ENCODE data around the gene MED16.

- TF ChIP-seq, protein P1, sequence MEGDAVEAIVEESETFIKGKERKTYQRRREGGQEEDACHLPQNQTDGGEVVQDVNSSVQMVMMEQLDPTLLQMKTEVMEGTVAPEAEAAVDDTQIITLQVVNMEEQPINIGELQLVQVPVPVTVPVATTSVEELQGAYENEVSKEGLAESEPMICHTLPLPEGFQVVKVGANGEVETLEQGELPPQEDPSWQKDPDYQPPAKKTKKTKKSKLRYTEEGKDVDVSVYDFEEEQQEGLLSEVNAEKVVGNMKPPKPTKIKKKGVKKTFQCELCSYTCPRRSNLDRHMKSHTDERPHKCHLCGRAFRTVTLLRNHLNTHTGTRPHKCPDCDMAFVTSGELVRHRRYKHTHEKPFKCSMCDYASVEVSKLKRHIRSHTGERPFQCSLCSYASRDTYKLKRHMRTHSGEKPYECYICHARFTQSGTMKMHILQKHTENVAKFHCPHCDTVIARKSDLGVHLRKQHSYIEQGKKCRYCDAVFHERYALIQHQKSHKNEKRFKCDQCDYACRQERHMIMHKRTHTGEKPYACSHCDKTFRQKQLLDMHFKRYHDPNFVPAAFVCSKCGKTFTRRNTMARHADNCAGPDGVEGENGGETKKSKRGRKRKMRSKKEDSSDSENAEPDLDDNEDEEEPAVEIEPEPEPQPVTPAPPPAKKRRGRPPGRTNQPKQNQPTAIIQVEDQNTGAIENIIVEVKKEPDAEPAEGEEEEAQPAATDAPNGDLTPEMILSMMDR (IDR thresholded peaks at IDR 0.05; ENCODE audit: insufficient read depth, low read length, poor library complexity, severe bottlenecking), result no peak
- no peak for TF ChIP-seq EZH2phosphoT487 (conservative IDR thresholded peaks at IDR 0.05; ENCODE audit: low read length)
Measured at GRCh38 chr19:892894-893689, at the start of gene MED16, which contains the start of gene RNU6-9.
